Testis (tissue), 3 donors: Measurements from ENCODE around the gene BTLA. TPM values are rescaled to one million over a fixed set of nuclear protein-coding genes. Genes with fewer than 3 reads are reported as not detected.
"Not testable (repeated sequence)": the region's sequence is repeated elsewhere in the genome, so short reads cannot be mapped to it uniquely, and the experiment has no call there.

ENCODE experiments used
- DNase-seq: peaks from one replicate; pipeline ENCODE4 v3.0.0-alpha.2; 2019
- H3K27ac ChIP-seq, 2 donors: fragments of 200-600 bp; sonication (generic); one replicate each; pipeline ENCODE4 v1.5.1; 2019
- H3K27me3 ChIP-seq: fragments of 200-600 bp; sonication (generic); one replicate; pipeline ENCODE4 v1.5.1; 2019
- H3K36me3 ChIP-seq: fragments of 200-600 bp; sonication (generic); one replicate; pipeline ENCODE4 v1.5.1; 2017; ENCODE audit warnings: low read depth; ENCODE audit errors: missing control alignments
- H3K4me1 ChIP-seq: fragments of 200-600 bp; sonication (generic); one replicate; pipeline ENCODE4 v1.5.1; 2019
- H3K4me3 ChIP-seq, 2 donors: fragments of 200-600 bp; sonication (generic); one replicate each; pipeline ENCODE4 v1.5.1; 2017 to 2019
- H3K9me3 ChIP-seq: fragments of 200-600 bp; sonication (generic); one replicate; pipeline ENCODE4 v1.5.1; 2017
- POLR2A ChIP-seq: fragments of 450-650 bp; IDR thresholded peaks from one replicate; pipeline ENCODE4 v1.6.1; 2017; ENCODE audit warnings: antibody characterized with exemption, mild to moderate bottlenecking, moderate library complexity
- WGBS, 2 donors: methylation state at CpG; one replicate each; pipeline ENCODE4 v1.1.5; 2018; 5-methylcytosine and 5-hydroxymethylcytosine counted together
- intact Hi-C: fragments of 100-400 bp; cut with DNase I; formaldehyde crosslinking; loops from one replicate; pipeline ENCODE4 v1.15.1; 2023; ENCODE audit warnings: low total_unique reads
- polyA plus RNA-seq: library from polyadenylated mRNA; stranded (reverse); fragments of 350-450 nt; fragmentation: Illumina TruSeq; extraction: RNeasy Lipid Tissue Mini Kit (QIAGEN cat#74804); gene quantifications from one replicate; pipeline ENCODE4 v1.2.3, GENCODE V29; 2014; ENCODE audit warnings: low read depth, low replicate concordance; ENCODE audit not compliant: insufficient read depth
- total RNA-seq, 2 donors: library from RNA; depleted of rRNA; stranded (reverse); fragments of >200 nt; gene quantifications; one replicate each; pipeline ENCODE4 v1.2.3, GENCODE V29; 2016
- TF ChIP-seq, protein P1 (sequence below), 3 experiments: fragments of 450-650 bp in 2 of 3; fragments of 200-600 bp in 1 of 3; sonication (generic) in 1 of 3; IDR thresholded peaks; one replicate each; pipeline ENCODE4 v1.5.1; 2016 to 2019; ENCODE audit warnings: antibody characterized with exemption in 3 of 3, mild to moderate bottlenecking in 2 of 3, moderate library complexity in 1 of 3

Gene BTLA
- total and polyA plus RNA-seq, 3 donors from 2014 or later = 0.50 to 1.4 (median 1.2) TPM

DNA sequence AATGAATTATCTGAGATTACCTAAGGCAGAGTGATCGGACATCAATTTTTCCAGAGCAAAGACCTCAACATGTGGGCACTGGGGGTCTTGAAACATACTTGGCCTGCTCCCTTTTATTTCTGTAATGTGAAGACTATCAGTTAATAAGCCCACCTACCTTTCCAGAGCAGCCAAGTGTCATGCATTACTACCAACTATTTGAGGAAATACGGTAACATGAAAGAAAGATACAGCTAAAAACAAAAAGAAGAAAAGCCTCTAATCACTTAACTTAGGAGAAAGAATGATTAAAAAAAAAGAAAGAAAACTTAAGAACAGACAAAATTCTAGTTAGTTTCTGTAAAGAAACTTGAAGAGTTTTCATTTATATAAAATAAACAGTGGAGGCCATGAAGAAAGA, 73.9 kb downstream of the BTLA start:
- 95 to 98% methylated on average over 2 of the region's 2 CpGs for WGBS, 2 donors
- Histone ChIP-seq H3K27me3 (no peaks in the 10 kb centered on the region), H3K36me3 (no peaks in the 10 kb centered on the region), H3K27ac (no peak overlapping the region), H3K9me3 (no peaks in the 10 kb centered on the region), H3K4me1 (no peaks in the 10 kb centered on the region), H3K4me3 (no peak overlapping the region)
- DNase-seq = no peak
- intact Hi-C loops = no loop called here
- TF ChIP-seq, protein P1, sequence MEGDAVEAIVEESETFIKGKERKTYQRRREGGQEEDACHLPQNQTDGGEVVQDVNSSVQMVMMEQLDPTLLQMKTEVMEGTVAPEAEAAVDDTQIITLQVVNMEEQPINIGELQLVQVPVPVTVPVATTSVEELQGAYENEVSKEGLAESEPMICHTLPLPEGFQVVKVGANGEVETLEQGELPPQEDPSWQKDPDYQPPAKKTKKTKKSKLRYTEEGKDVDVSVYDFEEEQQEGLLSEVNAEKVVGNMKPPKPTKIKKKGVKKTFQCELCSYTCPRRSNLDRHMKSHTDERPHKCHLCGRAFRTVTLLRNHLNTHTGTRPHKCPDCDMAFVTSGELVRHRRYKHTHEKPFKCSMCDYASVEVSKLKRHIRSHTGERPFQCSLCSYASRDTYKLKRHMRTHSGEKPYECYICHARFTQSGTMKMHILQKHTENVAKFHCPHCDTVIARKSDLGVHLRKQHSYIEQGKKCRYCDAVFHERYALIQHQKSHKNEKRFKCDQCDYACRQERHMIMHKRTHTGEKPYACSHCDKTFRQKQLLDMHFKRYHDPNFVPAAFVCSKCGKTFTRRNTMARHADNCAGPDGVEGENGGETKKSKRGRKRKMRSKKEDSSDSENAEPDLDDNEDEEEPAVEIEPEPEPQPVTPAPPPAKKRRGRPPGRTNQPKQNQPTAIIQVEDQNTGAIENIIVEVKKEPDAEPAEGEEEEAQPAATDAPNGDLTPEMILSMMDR (IDR thresholded peaks at IDR 0.05) = no peak
- TF ChIP-seq POLR2A = no peak

DNA sequence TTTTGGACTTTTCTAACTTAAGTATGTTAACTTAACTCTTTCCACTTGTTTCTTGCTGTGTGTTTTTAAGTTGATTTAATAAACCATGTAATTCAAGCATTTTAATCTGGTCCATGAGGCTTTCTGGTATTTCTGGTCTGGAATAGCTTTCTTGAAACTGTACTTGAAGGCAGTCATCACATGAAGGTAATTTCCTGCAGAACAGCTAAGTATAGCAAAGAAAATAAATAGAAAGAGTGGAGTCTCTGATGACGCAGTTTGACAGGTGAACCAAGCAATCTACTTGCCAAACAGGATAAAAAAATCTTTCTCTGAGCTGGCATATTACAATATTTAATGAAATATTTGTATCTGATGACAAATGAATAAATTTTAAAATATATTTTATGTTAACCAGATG, 74.9 kb downstream of the BTLA start:
- Histone ChIP-seq H3K27me3 (no peaks in the 10 kb centered on the region), H3K4me3 (no peak overlapping the region), H3K27ac (no peak overlapping the region), H3K4me1 (no peaks in the 10 kb centered on the region), H3K9me3 (no peaks in the 10 kb centered on the region), H3K36me3 (no peaks in the 10 kb centered on the region)
- intact Hi-C loops = no loop called here
- no peak for DNase-seq
- WGBS, 2 donors = 93 to 95% methylated on average over 1 of the region's 1 CpG
- TF ChIP-seq POLR2A = no peak
- TF ChIP-seq, protein P1 (IDR thresholded peaks at IDR 0.05) = no peak

DNA sequence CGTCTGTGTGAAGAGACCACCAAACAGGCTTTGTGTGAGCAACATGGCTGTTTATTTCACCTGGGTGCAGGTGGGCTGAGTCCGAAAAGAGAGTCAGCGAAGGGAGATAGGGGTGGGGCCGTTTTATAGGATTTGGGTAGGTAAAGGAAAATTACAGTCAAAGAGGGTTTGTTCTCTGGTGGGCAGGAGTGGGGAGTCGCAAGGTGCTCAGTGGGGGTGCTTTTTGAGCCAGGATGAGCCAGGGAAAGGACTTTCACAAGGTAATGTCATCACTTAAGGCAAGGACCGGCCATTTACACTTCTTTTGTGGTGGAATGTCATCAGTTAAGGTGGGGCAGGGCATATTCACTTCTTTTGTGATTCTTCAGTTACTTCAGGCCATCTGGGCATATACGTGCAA, 76.4 kb downstream of the BTLA start:
- H3K9me3 ChIP-seq, H3K4me3 ChIP-seq, DNase-seq, H3K4me1 ChIP-seq, H3K27ac ChIP-seq, H3K36me3 ChIP-seq, intact Hi-C loops, H3K27me3 ChIP-seq: not testable (repeated sequence)
- WGBS, 2 donors = 79 to 83% methylated on average over 7 of the region's 7 CpGs

DNA sequence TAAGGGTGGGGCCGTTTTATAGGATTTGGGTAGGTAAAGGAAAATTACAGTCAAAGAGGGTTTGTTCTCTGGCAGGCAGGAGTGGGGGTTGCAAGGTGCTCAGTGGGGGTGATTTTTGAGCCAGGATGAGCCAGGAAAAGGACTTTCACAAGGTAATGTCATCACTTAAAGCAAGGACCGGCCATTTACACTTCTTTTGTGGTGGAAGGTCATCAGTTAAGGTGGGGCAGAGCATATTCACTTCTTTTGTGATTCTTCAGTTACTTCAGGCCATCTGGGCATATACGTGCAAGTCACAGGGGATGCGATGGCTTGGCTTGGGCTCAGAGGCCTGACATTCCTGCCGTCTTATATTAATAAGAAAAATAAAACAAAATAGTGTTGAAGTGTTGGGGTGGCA, 80.7 kb downstream of the BTLA start:
- H3K9me3 ChIP-seq, H3K4me3 ChIP-seq, DNase-seq, H3K27me3 ChIP-seq, H3K27ac ChIP-seq, H3K36me3 ChIP-seq, H3K4me1 ChIP-seq, intact Hi-C loops: not testable (repeated sequence)
- WGBS, 2 donors = 84 to 86% methylated on average over 5 of the region's 5 CpGs

DNA sequence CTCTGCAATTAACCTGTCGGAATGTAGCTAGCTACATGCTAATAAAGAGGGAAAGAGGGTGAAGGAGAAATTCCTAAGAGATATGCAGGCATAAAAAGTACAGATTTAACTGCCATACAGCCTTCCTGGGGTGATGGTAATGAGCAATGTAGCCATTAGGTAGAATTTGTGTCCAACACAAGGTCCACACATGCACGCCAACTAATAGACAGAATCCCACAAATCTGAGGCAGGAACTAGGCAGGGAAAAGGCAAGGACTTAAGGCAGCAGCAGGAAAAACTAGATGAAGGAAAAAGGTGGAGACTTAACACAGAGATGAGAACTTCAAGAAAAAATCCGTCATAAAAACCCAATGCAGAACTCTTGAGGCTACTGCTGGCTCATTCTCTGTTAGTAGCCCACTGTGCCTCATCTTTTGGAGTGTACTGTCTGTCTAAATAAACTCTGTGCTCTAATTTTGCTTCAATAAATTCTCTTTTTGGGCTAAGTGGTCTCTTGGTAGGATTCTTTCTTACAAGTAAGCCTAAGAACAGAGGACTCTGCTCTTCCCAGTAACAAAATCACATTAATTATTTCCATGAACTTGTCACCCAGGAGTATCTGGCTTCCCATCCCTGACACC, 81.5 kb downstream of the BTLA start:
- no peak for TF ChIP-seq POLR2A
- TF ChIP-seq, protein P1 (IDR thresholded peaks at IDR 0.05) = no peak
- Histone ChIP-seq H3K27ac (no peak overlapping the region), H3K4me1 (no peaks in the 10 kb centered on the region), H3K27me3 (no peaks in the 10 kb centered on the region), H3K36me3 (no peaks in the 10 kb centered on the region), H3K4me3 (no peak overlapping the region), H3K9me3 (no peaks in the 10 kb centered on the region)
- intact Hi-C loops = no loop called here
- WGBS, 2 donors = 76 to 83% methylated on average over 3 of the region's 3 CpGs
- DNase-seq = no peak
